HG02588 (cell line): ENCODE results near the gene DYNLT1.
"Not testable (repeated sequence)": the region's sequence is repeated elsewhere in the genome, so short reads cannot be mapped to it uniquely, and the experiment has no call there.

Source experiments
- ATAC-seq: cut with Tn5 transposase; IDR thresholded peaks from one replicate; pipeline ENCODE4 v1.9.1; 2021; ENCODE audit warnings: mild to moderate bottlenecking, moderate library complexity; ENCODE audit not compliant: unreplicated experiment

The DYNLT1 gene

DNA sequence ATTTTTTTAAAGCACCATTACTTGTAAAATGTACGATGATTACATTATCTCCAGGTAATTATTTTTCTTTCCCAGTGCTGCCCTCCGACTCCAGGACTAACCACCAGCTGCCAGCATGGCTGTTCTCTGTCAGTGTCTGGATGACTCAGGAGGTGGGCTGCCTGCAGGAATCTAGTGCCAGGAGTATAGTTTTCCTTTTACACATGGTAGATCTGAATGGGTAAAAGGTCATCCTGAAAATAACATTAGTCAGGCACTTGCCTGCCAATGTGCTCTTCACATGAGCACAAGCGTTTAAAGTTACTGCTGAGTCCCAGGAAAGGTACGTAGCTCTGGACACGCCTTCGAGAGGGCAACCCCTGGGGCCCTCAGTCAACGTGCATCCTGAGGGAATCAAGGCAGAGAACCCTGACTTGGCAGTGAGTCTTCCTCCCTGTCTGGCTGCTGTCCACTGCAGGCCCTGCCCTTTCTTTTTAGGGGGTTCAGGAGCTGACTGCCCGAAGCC lies 2.4 kb downstream of the DYNLT1 start:
- no peak for ATAC-seq

DNA sequence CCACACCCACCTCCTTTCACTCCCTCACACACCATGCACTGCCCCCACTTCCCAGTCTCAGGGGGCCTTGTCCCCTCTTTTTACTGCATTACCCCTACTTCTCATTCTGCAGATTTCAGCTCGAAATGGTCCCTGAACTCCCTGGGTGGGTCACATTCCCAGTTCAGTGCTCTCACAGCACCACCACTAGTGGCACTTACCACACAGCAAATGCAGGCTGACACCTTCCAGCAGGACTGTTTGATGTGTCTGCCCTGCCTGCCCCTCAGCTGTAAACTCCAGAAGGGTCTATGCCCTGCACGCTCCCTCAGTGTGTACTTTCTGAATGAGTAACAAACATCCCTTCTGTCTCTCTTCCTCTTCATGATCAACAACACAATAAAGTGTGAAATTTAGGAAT lies 4.0 kb downstream of the DYNLT1 start:
- ATAC-seq: no peak

DNA sequence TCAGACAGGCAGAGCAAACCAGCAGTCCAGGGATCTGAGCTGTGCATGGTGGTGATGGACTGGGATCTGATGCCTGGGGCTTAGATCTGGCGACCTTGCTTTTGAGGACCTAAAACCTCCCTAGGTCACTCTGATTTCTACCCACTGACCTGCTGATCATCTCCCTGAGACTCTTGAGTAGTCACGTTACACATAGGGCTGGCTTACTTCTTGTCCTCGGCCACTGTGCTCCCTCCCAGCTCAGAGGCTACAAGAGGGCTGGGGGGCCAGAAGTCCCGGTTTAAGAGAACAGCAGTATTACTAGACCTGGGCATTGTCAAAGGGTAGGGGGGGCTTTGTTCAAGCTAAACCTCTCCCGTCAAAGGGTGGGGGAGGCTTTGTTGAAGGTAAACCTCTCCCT lies 5.5 kb downstream of the DYNLT1 start:
- no peak for ATAC-seq

DNA sequence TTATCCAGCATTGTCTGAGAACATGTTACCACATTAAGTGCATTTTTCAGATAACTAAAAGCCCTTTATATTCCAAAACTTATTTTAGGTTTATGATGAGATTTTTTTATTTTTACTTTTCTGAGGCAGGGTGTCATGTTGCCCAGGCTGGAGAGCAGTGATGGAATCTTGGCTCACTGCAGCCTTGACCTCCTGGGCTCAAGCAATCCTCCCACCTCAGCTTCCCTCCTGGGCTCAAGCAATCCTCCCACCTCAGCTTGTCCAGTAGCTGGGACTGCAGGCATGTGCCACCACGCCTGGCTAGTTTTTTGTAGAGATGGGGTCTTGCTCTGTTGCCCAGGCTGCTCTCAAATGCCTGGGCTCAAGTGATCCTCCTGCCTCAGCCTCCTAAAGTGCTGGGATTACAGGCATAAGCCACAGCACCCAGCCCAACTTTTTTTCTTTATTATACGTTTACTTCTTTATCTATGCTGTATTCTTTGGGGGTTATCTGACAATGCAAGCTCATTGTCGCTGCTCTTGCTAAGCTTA lies 6.2 kb downstream of the DYNLT1 start:
- no peak for ATAC-seq

DNA sequence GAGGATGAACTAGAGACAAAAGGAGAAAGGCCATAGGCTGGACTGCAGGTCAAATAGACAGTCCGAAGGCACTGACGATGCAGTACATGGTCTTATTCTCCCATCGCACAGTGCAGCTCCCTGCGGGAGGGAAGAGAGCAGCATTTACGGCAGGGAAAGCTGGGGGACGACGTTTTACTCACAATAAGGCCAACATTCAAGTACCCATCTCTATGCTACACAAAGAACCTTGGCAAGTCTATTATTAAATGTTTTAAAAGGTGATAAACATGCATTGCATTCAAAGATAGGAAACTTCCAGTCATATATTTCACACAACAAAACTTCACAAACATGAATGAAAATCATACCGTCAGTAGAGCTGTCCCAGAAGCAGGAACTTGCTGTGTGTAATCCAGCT lies 7.8 kb downstream of the DYNLT1 start:
- no peak for ATAC-seq

DNA sequence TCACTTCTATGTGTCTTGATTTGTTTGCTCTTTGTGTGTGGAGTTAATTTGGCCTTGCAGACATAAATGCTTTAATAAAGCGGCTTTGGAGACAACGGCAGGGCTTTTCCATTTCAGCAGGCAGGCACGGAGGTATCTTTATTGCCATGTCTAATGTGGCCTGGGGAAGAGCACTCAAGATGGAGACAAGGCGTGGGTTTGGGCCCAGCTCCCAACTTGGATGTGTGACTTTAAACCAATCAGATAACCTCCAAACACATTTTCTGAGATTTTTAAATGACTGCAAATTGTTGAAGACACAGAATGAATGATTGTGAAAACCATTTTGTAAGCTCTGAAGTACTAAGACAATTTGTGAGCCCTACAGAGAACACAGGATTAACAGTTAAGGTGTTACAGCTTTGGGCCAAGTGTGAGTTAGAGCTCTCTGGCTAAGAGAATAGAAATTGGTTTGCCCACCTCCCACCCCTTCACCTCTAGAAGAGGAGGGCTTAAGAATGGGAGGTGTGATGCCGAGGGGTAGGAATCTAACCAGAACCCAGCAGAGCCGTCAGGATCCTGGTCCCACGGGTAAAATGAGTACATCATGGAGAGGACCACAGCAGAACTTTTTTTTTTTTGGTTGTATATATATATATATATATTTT lies 9.0 kb downstream of the DYNLT1 start:
- no peak for ATAC-seq

DNA sequence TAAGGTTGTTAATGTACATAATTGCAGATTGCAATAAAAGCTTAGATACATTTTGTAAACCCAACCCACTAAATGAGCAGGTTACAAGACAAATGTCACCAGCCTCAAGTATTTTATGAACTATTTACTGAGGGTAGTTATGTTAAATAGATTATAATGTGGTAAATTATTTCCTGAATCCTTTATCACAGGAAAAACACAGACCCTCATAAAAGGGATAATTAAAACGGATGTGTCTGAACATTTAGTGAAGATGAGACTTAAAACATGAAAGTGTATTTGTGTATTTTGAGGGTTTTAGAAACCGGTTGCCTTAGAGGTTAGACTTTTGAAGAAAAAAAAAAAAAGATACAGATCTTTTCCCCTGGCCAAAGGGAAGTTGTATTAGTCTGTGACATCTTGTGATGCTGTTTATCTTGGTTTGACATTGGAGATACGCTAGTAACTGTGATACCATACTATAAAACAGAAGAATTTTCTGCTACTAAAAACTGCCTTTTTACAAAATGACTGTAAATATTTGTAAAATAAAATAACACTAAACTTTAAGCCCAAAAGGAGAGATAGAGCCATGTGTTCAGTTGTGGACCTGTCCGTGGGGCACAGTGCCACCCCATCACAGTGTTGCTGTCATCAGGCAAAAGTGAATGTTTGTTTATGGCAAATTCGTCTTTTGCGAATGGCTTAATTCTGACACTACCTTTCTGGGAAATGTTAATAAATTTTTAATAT lies 9.7 kb downstream of the DYNLT1 start:
- ATAC-seq: no peak

DNA sequence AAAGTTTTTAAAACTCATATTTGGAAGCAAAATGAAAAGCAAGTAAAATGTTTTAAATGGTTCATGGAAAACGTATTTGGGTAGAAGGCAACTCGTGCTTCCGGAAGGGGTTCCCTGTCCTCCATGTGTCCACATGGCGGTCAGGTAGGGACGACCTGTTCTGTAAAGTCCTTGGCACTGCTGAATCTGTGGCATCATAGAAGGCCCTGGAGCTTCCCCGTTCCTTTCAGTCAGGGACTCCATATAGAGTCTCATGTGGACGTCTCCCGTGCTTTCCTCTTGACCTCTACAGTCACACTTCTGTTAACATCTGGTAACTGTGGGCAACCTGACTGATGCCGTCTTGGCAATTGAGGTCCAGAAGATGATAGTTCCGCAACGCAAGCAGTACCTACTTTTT lies 11.4 kb downstream of the DYNLT1 start:
- no peak for ATAC-seq

DNA sequence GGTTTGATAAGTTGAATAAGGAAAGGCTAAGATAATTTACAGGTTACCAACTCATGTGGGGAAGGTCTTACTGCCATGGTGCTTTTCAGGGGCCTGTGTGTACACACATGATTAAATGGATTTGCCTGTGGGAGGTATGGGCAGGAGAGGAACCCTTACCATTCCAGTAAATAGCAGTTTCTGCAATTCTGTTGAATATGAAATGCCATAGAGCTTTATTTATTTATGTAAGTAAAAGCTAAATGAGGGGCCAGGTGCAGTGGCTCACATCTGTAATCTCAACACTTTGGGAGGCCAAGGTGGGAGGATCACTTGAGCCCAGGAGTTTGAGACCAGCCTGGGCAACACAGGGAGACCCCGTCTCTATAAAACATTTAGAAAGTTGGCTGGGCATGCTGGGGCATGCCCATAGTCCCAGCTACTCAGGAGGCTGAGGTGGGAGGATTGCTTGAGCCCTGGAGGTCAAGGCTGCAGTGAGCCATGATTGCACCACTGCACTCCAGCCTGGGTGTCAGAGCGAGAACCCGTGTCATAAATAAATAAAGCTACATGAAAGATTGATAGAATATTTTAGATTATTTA lies 11.9 kb downstream of the DYNLT1 start:
- not testable (repeated sequence) for ATAC-seq

DNA sequence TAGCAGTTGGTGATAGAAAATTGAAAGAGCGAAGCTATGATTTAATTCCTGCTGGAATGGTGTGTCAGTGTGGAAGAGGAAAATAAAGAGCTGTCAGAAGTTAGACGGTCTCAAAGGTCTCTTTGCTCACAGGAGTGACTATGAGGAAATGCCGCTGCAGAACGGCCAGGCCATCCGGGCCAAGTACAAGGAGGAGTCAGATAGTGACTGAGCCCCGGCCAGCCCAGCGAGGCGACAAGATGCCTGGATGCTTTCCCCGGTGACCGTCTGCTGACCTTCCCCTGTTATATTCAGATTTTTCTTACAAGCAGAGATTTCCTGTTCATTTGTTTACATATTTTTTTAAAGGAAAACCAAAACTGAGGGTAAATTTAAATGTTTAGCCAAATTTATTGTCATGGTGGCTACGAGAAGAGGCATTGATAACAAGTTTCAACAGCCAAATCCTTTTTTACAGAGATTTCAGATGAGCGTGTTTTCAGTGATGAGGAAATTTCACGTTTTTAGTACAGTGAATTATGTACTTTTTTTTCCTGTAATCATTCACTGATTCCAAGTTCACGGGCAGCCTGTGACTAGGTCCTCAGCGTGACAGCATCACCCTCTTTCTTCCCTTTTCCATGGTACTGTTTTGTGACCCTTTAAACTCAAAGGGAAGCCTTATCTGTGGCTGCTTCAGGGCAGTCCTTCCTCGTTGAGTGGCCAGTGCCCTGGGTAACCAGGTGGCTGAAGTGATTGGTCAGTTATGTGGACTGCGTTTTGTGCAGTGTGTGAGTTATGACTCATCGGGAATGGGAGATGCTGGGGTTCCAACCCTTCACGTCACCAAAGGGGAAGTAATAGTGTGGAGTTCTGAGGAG lies 12.6 kb downstream of the DYNLT1 start:
- ATAC-seq: no peak

DNA sequence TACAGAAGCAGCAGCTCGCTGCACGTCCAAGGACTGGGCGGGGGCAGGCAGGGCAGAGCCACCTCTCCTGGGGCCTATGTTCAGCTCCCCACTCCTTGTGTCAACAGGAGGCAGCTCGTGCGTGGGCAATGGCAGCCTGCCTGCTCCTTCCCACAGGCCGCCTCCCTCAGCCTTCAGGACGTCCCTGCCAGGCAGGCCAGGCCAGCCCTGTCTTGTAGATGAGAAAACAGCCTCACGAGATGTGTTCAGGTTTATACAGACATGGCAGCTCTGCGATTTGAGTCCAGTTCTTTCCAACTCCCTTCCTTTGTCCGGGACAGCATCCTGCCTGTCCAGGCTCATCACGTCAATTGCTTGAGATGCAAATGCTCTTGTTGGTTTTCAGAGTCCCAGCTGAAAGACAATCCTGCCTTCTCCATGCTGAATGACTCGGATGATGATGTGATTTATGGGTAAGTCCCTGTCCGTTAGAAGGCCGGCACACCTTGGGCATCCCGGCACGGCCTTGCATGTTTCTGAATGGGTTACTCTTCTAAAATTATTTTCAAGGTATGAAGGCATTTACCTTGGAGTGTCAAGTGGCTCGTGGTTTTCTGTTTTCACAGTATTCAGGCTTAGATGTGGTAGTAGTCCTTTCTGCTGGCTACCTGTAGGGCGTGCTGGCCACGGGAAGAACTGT lies 13.5 kb downstream of the DYNLT1 start:
- no peak for ATAC-seq

DNA sequence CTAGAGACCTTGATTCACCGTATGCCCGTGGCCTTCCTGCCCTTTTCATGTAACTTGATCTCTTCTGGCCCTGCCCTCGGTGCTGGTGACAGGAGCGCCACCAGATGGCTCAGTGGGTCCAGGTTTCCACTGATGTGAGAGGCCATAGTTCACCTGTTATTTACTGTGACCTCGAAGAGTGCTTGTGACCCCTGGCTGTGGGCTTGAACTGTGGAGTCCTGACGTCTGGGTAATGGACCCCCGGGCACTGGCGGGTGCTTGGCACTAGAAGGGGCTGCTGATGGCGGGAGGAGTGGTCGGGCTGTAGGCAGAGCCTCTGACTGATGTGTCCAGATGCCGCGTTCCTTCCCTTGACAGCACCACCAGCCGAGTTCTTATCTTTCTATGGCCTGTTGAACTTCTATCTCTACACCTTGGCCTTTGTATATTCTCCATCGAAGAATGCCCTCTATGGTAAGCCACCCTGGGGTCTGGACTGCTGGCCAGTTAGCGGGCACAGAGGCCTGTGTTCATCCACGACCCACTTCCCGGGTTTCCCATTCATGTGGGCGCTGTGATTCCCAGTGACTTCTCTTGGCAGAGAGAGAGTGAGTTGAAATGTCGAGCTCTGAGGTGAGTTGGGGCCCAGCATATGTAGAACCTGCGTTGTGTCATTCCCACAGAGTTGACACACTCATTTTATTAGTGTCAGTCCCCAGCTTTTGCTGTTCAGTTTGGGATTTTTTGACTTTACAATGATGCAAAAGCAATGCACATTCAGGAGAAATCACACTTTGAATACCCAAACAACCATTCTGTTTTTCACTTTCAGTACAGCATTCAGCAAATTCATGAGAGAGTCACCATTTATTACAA lies 14.9 kb downstream of the DYNLT1 start:
- no peak for ATAC-seq

DNA sequence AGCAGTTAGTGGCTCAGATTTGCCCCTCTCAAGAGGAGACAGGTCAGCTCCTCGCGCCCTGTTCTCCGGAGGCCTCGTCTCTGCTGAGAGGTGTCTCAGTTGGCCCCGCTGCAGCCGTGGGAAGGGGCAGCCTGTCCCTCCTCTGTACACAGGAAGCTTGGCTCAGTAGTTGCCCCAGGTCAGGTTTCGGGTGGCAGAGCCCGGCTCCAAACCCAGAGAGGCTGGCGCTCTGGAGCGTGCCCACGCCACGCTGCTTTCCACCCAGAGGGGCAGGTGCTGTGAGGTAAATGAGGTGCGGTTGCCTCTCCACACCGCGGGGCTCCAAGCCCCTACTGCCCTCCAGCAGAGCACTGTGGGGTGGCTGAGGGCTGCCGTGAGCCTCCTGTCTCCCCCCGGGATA lies 16.0 kb downstream of the DYNLT1 start:
- no peak for ATAC-seq

DNA sequence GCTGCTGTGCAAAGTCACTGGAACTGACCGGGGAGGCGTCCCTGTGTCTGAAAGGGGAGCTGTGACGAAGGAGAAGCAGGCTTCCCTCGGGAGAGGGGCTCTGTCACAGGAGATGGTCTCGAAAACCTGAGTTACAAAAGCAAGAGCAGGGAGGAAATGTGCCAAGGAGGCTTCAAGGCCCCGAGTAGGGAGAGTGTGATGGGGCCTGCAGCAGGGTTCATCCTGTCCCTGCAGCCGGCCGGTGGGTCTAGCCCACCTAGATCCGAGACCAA lies 16.7 kb downstream of the DYNLT1 start:
- ATAC-seq: no peak

DNA sequence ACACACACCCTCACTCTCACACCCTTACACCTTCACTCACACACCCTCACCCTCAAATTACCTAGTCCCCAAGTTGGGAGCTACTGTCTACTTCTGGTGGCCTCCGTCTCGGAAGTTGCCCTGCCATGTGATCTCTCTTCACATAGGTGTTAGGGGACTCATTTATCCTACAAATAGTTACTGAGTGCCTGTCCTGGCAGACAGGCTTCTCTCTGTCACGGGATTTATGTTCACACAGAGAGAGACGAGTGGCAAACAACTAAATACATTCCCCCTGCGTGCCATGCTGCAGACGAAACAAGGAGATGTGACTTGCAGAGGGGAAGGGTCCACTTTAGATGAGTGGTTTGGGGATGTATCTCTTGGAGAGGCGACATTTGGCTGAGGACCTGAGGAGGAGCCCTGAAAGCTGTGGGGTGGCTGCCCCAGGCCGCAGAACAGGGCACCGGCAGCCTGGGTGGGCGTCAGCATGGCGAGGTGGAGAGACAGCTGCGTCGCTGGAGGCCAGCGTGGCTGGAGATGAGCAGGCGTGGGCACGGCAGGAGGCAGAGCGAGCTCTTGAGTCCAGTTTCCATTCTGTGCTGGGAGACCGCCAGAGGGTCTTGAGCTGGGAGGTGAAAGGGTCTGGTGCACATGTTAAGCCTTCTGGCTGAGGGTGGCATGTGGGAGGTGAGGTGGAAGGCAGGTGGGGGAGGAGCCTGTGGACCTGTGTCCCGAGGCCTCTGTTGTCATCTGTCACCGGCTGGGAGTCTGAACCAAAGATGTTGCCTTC lies 17.2 kb downstream of the DYNLT1 start:
- ATAC-seq: no peak

DNA sequence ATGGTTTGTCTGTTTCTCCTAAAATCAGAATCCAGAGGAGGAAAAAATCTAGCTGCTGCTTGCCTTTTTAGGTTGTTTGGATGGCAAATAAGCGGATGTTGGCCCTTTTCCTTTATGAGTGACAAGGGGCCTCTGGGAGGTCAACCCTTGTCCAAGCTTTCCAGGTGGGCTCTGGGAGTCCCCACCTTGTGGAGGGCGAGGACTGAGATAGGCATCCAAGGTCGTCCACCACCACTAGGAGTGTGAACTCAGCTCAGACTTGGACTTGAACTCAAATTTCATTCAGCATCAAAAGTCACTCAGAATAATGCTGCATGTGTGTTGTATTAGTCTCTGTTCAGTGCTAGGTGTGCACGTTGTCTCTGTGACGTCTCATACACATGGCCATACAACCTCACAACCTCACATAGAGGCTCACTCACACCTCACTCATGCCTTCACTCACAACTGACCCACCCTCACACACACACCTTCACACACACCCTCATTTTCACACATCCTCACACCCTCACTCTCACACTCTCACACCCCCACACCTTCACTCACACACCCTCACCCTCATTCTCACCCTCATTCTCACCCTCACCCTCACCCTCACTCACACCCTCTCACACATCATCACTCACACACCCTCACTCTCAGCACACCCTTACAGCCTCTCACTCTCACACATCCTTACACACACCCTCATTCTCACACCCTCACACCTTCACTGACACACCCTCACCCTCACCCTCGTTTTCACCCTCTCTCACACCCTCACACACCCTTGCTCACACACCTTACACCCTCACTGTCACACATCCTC lies 18.0 kb downstream of the DYNLT1 start:
- no peak for ATAC-seq

DNA sequence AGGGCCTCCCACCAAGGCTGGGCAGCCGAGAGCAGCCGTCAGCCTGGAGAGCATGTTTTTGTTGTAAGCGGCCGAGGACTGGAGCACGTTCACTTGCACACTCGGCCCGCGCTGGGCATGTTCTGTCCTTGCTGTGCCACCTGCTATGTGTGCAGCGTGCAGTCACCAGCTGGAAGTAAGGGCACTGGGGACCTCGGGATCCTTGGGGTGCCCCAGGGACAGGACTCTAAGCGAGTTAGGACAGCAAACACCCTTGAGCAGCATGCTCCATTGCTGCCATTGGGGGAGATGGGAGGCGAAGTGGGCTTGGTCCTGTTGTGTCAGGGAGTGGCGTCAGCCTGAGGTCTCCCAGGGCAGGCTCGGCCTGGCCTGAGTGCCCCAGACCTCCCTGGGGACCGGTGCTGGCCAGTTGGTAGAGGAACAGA lies 18.6 kb downstream of the DYNLT1 start:
- ATAC-seq: no peak
